ENCODE data around the gene FNBP1.

- no peak for TF ChIP-seq POLR2A (IDR thresholded peaks at IDR 0.05)
- TF ChIP-seq CTCF (IDR thresholded peaks at IDR 0.05) = no peak
- TF ChIP-seq POLR2AphosphoS5 (IDR thresholded peaks at IDR 0.05; ENCODE audit: insufficient read depth in 1 of 2, low read depth in 1 of 2) = no peak
Observed at GRCh38 chr9:129874261-129875101, 168.5 kb downstream of the FNBP1 start.

Measured in vagina (tissue), 2 donors.